ENCODE results near the gene MACROD2. TPM values are rescaled to one million over a fixed set of nuclear protein-coding genes. Genes with fewer than 3 reads are reported as not detected.

The MACROD2 gene
- total RNA-seq, 1 experiment from 2014 or later = 1.6 TPM

DNA sequence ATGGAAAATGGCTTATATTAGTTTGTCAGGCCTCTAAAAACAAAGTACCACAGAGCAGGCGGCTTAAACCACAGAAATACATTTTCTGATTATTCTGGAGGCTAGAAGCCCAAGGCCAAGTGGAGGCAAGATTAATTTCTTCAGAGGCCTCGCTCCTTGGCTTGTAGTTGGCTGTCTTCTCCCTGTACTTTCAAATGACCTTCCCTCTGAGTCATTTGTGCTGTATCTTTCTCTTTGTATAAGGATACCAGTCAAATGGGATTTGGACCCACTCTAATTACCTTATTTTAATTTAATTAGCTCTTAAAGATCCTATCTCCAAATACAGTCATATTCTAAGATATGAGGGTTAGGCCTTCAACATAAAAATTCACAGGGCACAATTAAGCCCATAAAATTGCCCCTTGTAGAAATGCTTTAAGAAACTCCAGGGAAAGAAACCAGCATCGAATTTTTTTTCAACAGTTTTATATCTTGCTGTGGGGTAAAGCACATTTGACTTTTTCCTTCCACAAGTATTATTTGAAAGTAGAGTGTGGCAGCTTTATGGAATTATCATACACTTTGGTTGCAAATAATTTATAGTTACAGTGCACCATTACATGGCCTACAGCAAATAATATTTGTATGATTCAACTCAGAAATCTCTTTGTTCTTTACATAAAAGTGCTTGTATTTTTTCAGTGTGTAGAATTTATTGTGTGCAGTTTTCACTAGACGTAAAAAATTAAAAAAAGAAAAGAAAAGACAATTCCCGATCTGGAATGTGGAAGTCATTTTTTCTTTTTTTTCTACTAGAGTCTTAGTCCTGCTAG lies 1871.8 kb downstream of the MACROD2 start:
- Histone ChIP-seq H2BK12ac (ENCODE audit: insufficient read length, low read depth, low read length) (no peak overlapping the region), H3K27ac (ENCODE audit: insufficient read length, low read depth, low read length) (no peak overlapping the region), H3K9me3 (ENCODE audit: control insufficient read depth, low read depth, low read length) (no peaks in the 10 kb centered on the region), H3K4ac (ENCODE audit: low read depth, low read length) (no peak overlapping the region), H3K23ac (ENCODE audit: insufficient read length, low read depth, low read length) (no peak overlapping the region), H3T11ph (ENCODE audit: low read length) (no peak overlapping the region), H2BK20ac (ENCODE audit: low read depth, low read length, poor library complexity, severe bottlenecking) (no peak overlapping the region), H3K23me2 (ENCODE audit: insufficient read length, low read depth, low read length, poor library complexity, severe bottlenecking) (no peaks in the 10 kb centered on the region), H2AFZ (ENCODE audit: low read length) (no peak overlapping the region), H4K5ac (ENCODE audit: insufficient read length, low read depth, low read length) (no peak overlapping the region), H3K56ac (ENCODE audit: insufficient read length, low read depth, low read length) (no peak overlapping the region), H3K14ac (ENCODE audit: insufficient read depth, low read length) (no peak overlapping the region), H4K91ac (ENCODE audit: insufficient read length, low read depth, low read length) (no peak overlapping the region), H3K27me3 (ENCODE audit: insufficient read depth, low read length) (no peaks in the 10 kb centered on the region), H3K9ac (ENCODE audit: extremely low read depth, insufficient read length, low read length) (no peak overlapping the region), H2BK120ac (ENCODE audit: low read depth, low read length, poor library complexity, severe bottlenecking) (no peak overlapping the region), H3K79me1 (ENCODE audit: insufficient read depth, low read depth, low read length, poor library complexity, severe bottlenecking) (no peaks in the 10 kb centered on the region), H3K79me2 (ENCODE audit: insufficient read depth, low read length) (no peaks in the 10 kb centered on the region), H4K8ac (replicated peaks; ENCODE audit: insufficient read length, low read depth, low read length) (no peak overlapping the region), H3K4me2 (ENCODE audit: insufficient read depth, insufficient read length, low read length) (no peak overlapping the region), H2AK5ac (ENCODE audit: insufficient read length, low read length) (no peak overlapping the region), H3K4me1 (ENCODE audit: insufficient read depth, low read length) (no peaks in the 10 kb centered on the region), H2BK5ac (ENCODE audit: insufficient read length, low read length) (no peak overlapping the region), H2BK15ac (ENCODE audit: low read depth, low read length) (no peak overlapping the region), H4K20me1 (ENCODE audit: control insufficient read depth, insufficient read depth, insufficient read length) (no peaks in the 10 kb centered on the region), H3K18ac (ENCODE audit: insufficient read length, low read depth, low read length) (no peak overlapping the region)
- WGBS (ENCODE audit: extremely low coverage, insufficient read length, low lambda C conversion rate) = no CpG with 5 or more reads among the region's 5 CpGs
- peaks cover 8% of the 10 kb centered on the region in 2 experiments; a peak in 3 of 4 replicates for H3K4me1 Mint-ChIP-seq
- H3K27ac Mint-ChIP-seq = no peak overlapping the region
- peaks cover 4 to 11% of the 10 kb centered on the region in 2 experiments; a peak in 3 of 5 replicates for H3K9me3 Mint-ChIP-seq
- no peak for DNase-seq
- no peaks in the 10 kb centered on the region for H3K27me3 Mint-ChIP-seq (ENCODE audit: low read depth)
- H3K4me3 Mint-ChIP-seq = no peak overlapping the region
- TF ChIP-seq CTCF (conservative IDR thresholded peaks at IDR 0.05) = no peak
- H3K36me3 Mint-ChIP-seq (ENCODE audit: insufficient read depth in 1 of 3, low read depth in 3 of 3) = peaks cover 0 to 4% (median 0%) of the 10 kb centered on the region in 3 experiments; a peak in 1 of 7 replicates

Measured in H9 (cell line).